GM12801 (cell line): ENCODE measurements around the gene TMEM86A.

Experiments
- TF ChIP-seq, protein P1 (sequence below): IDR thresholded peaks from one replicate; pipeline ENCODE4 v1.5.1; 2011; ENCODE audit warnings: control low read depth; ENCODE audit not compliant: insufficient read length; ENCODE audit errors: extremely low read depth

Gene TMEM86A

GRCh38 chr11:18723991-18724390 lies 25.4 kb downstream of the TMEM86A start:
- TF ChIP-seq, protein P1, sequence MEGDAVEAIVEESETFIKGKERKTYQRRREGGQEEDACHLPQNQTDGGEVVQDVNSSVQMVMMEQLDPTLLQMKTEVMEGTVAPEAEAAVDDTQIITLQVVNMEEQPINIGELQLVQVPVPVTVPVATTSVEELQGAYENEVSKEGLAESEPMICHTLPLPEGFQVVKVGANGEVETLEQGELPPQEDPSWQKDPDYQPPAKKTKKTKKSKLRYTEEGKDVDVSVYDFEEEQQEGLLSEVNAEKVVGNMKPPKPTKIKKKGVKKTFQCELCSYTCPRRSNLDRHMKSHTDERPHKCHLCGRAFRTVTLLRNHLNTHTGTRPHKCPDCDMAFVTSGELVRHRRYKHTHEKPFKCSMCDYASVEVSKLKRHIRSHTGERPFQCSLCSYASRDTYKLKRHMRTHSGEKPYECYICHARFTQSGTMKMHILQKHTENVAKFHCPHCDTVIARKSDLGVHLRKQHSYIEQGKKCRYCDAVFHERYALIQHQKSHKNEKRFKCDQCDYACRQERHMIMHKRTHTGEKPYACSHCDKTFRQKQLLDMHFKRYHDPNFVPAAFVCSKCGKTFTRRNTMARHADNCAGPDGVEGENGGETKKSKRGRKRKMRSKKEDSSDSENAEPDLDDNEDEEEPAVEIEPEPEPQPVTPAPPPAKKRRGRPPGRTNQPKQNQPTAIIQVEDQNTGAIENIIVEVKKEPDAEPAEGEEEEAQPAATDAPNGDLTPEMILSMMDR = no peak

- TF ChIP-seq, protein P1 = no peak
Observed at GRCh38 chr11:18726040-18726439, 27.5 kb downstream of the TMEM86A start, which contains the start of gene IGSF22. Gene IGSF22, minus strand, starts transcription at chr11:18726188. Its CDS starts 1,952 bp downstream, at chr11:18724236.

DNA sequence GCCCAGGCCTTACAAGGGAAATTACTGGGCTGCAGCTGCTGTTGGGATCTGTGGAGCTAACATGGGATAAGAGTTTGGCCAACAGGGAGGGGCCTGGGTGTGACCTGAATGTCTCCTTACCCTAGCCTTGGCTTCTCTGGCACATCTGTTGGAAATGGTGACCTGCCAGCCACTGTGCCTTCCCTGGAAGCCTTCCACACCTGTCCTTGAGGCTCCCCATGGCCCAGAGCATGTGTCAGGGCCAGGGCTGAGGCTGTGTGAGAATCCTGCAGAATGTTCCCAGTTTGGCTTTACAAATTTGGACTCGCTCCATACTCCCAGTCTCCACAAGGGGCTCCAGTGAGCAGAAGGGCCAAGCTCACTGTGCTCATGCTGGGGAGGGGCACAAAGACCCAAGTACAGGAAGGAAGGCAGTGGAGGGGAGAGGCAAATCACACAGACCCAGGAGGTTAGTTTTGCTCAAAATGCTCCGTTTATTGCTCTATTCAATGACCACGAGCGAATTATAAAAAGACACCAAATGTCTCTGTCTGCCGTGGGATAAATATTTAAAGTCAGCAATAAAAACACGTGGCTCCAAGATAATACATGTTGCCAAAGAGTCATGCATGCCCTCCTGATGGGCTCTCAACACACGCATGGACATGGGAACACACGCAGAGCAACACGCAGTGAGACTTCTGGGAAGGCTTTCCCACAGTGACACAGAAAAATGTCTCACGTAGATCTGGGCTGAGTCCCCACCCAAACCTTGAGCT lies 29.1 kb downstream of the TMEM86A start:
- TF ChIP-seq, protein P1 = peak; percentile 39

- TF ChIP-seq, protein P1 = no peak
Observed at GRCh38 chr11:18728658-18729057, 30.1 kb downstream of the TMEM86A start.

- TF ChIP-seq, protein P1 = no peak
Observed at GRCh38 chr11:18729426-18729825, 30.8 kb downstream of the TMEM86A start.

GRCh38 chr11:18730020-18730419 lies 31.4 kb downstream of the TMEM86A start:
- TF ChIP-seq, protein P1 = no peak

GRCh38 chr11:18731441-18731840 lies 32.9 kb downstream of the TMEM86A start:
- TF ChIP-seq, protein P1 = no peak
